Suprapubic skin (tissue), 4 donors: Measurements from ENCODE around the gene CORO1A.
"Not testable (repeated sequence)": the region's sequence is repeated elsewhere in the genome, so short reads cannot be mapped to it uniquely, and the experiment has no call there.

ENCODE experiments used
- EP300 ChIP-seq: sonication (generic); formaldehyde crosslinking; IDR thresholded peaks from one replicate; pipeline ENCODE4 v1.6.1; 2017; ENCODE audit warnings: antibody characterized with exemption
- POLR2A ChIP-seq, 2 donors: fragments of 450-650 bp; IDR thresholded peaks; one replicate each; pipeline ENCODE4 v1.6.1; 2017; ENCODE audit warnings: antibody characterized with exemption in 2 of 2, mild to moderate bottlenecking in 2 of 2, moderate library complexity in 2 of 2
- POLR2AphosphoS5 ChIP-seq, 3 donors: sonication (generic); formaldehyde crosslinking; IDR thresholded peaks; one replicate each; pipeline ENCODE4 v1.6.1; 2017; ENCODE audit warnings: antibody characterized with exemption in 3 of 3
- TF ChIP-seq, protein P1 (sequence below), 2 donors: fragments of 200-600 bp in 1 of 2; fragments of 450-650 bp in 1 of 2; sonication (generic) in 1 of 2; IDR thresholded peaks; one replicate each; pipeline ENCODE4 v1.5.1; 2016 to 2019; ENCODE audit warnings: antibody characterized with exemption in 2 of 2, mild to moderate bottlenecking in 1 of 2, moderate library complexity in 1 of 2

- not testable (repeated sequence) for TF ChIP-seq POLR2A (IDR thresholded peaks at IDR 0.05); EP300; POLR2AphosphoS5 (IDR thresholded peaks at IDR 0.05)
- TF ChIP-seq, protein P1, sequence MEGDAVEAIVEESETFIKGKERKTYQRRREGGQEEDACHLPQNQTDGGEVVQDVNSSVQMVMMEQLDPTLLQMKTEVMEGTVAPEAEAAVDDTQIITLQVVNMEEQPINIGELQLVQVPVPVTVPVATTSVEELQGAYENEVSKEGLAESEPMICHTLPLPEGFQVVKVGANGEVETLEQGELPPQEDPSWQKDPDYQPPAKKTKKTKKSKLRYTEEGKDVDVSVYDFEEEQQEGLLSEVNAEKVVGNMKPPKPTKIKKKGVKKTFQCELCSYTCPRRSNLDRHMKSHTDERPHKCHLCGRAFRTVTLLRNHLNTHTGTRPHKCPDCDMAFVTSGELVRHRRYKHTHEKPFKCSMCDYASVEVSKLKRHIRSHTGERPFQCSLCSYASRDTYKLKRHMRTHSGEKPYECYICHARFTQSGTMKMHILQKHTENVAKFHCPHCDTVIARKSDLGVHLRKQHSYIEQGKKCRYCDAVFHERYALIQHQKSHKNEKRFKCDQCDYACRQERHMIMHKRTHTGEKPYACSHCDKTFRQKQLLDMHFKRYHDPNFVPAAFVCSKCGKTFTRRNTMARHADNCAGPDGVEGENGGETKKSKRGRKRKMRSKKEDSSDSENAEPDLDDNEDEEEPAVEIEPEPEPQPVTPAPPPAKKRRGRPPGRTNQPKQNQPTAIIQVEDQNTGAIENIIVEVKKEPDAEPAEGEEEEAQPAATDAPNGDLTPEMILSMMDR (IDR thresholded peaks at IDR 0.05): not testable (repeated sequence)
Measured at GRCh38 chr16:30168746-30169145, 14.7 kb upstream of the CORO1A start.
